ENCODE measurements around the gene HSP90AB1. TPM values are rescaled to one million over a fixed set of nuclear protein-coding genes. Genes with fewer than 3 reads are reported as not detected.

The HSP90AB1 gene
- polyA plus RNA-seq, 3 donors: 119 to 242 (median 145) TPM

- no peak overlapping the region for H3K9ac ChIP-seq (ENCODE audit: insufficient read depth, low read length, poor library complexity, severe bottlenecking)
- DNase-seq: peak in 1 of 3 donors; percentile 53
- H3K36me3 ChIP-seq (replicated peaks in 1 of 2; ENCODE audit: control insufficient read depth in 1 of 2, insufficient read depth in 2 of 2, low read length in 2 of 2): peaks cover 5 to 14% of the 10 kb centered on the region in 2 donors
- peak overlapping the region; percentile 2 for H3K4me2 ChIP-seq (replicated peaks; ENCODE audit: extremely low read depth, low read length, poor library complexity, severe bottlenecking)
- intact Hi-C loops (cut with micrococcal nuclease): no loop called here
- no peak for TF ChIP-seq CTCF (IDR thresholded peaks at IDR 0.05)
- peak overlapping the region in 1 of 2 donors; percentile 7 for H3K4me3 Mint-ChIP-seq
- peaks cover 0 to 1% (median 0%) of the 10 kb centered on the region in 7 donors for H3K9me3 Mint-ChIP-seq
- no peak overlapping the region for H3K4me3 ChIP-seq (replicated peaks in 1 of 3; ENCODE audit: low read depth in 2 of 3, low read length in 3 of 3)
- peak overlapping the region; percentile 57 for H2AFZ ChIP-seq (ENCODE audit: insufficient read depth, low read depth, low read length, poor library complexity, severe bottlenecking)
- H3K27me3 ChIP-seq (ENCODE audit: control insufficient read depth in 2 of 2, insufficient read depth in 2 of 2, low read length in 2 of 2): no peaks in the 10 kb centered on the region
- no peaks in the 10 kb centered on the region for H3K9me3 ChIP-seq (replicated peaks in 1 of 2; ENCODE audit: control insufficient read depth in 1 of 2, insufficient read depth in 1 of 2, low read length in 2 of 2)
- H3K27ac ChIP-seq (ENCODE audit: low read depth in 1 of 2, low read length in 2 of 2): peak overlapping the region in 1 of 2 donors; percentile 1
- H3K27me3 Mint-ChIP-seq (ENCODE audit: low read depth in 3 of 3): peaks cover 0 to 3% (median 0%) of the 10 kb centered on the region in 3 donors
- H3K36me3 Mint-ChIP-seq: peaks cover 19 to 32% of the 10 kb centered on the region in 2 donors
- peaks cover 47% of the 10 kb centered on the region for H3K4me1 Mint-ChIP-seq
- H3K27ac Mint-ChIP-seq: peak overlapping the region in 5 of 7 donors; percentile 62 to 88 (median 73)
- H3K4me1 ChIP-seq (ENCODE audit: control insufficient read depth in 1 of 2, insufficient read depth in 2 of 2, low read length in 2 of 2): peaks cover 28 to 29% of the 10 kb centered on the region in 2 donors
- WGBS (ENCODE audit: insufficient coverage): 74% methylated on average over 13 of the region's 16 CpGs
- H4K20me1 ChIP-seq (ENCODE audit: insufficient read depth, low read length): no peaks in the 10 kb centered on the region
- H3K79me2 ChIP-seq (ENCODE audit: insufficient read depth, low read length): no peaks in the 10 kb centered on the region
These were observed 14.0 kb upstream of the HSP90AB1 start for GRCh38 chr6:44232676-44233566.

- 26% methylated on average over 9 of the region's 14 CpGs for WGBS (ENCODE audit: insufficient coverage)
- H3K9me3 ChIP-seq (replicated peaks in 1 of 2; ENCODE audit: control insufficient read depth in 1 of 2, insufficient read depth in 1 of 2, low read length in 2 of 2): no peaks in the 10 kb centered on the region
- H3K79me2 ChIP-seq (ENCODE audit: insufficient read depth, low read length): no peaks in the 10 kb centered on the region
- peak in 1 of 3 donors; percentile 47 for DNase-seq
- peak overlapping the region; percentile 2 for H3K4me2 ChIP-seq (replicated peaks; ENCODE audit: extremely low read depth, low read length, poor library complexity, severe bottlenecking)
- Mint-ChIP-seq H3K27me3 (ENCODE audit: low read depth in 3 of 3) (peaks cover 0 to 5% (median 0%) of the 10 kb centered on the region in 3 donors), H3K9me3 (peaks cover 0 to 1% (median 0%) of the 10 kb centered on the region in 7 donors), H3K36me3 (peaks cover 19 to 32% of the 10 kb centered on the region in 2 donors), H3K4me1 (peaks cover 54% of the 10 kb centered on the region), H3K4me3 (peak overlapping the region in 1 of 2 donors; percentile 7), H3K27ac (peak overlapping the region in 5 of 7 donors; percentile 29 to 88 (median 69))
- TF ChIP-seq CTCF (IDR thresholded peaks at IDR 0.05): no peak
- H4K20me1 ChIP-seq (ENCODE audit: insufficient read depth, low read length): no peaks in the 10 kb centered on the region
- H3K9ac ChIP-seq (ENCODE audit: insufficient read depth, low read length, poor library complexity, severe bottlenecking): no peak overlapping the region
- no peaks in the 10 kb centered on the region for H3K27me3 ChIP-seq (ENCODE audit: control insufficient read depth in 2 of 2, insufficient read depth in 2 of 2, low read length in 2 of 2)
- H3K27ac ChIP-seq (ENCODE audit: low read depth in 1 of 2, low read length in 2 of 2): peak overlapping the region in 1 of 2 donors; percentile 1
- no peak overlapping the region for H3K4me3 ChIP-seq (replicated peaks in 1 of 3; ENCODE audit: low read depth in 2 of 3, low read length in 3 of 3)
- peaks cover 5 to 14% of the 10 kb centered on the region in 2 donors for H3K36me3 ChIP-seq (replicated peaks in 1 of 2; ENCODE audit: control insufficient read depth in 1 of 2, insufficient read depth in 2 of 2, low read length in 2 of 2)
- peaks cover 32 to 35% of the 10 kb centered on the region in 2 donors for H3K4me1 ChIP-seq (ENCODE audit: control insufficient read depth in 1 of 2, insufficient read depth in 2 of 2, low read length in 2 of 2)
- H2AFZ ChIP-seq (ENCODE audit: insufficient read depth, low read depth, low read length, poor library complexity, severe bottlenecking): peak overlapping the region; percentile 57
- intact Hi-C loops (cut with micrococcal nuclease): no loop called here
These were observed 13.3 kb upstream of the HSP90AB1 start for GRCh38 chr6:44233567-44234100.

Measured in CD14-positive monocyte (primary cell).